NCI-H1105 (cell line): Measurements from ENCODE around the gene RAD51AP2.
"Not testable (repeated sequence)": the region's sequence is repeated elsewhere in the genome, so short reads cannot be mapped to it uniquely, and the experiment has no call there.

Source experiments
- DNase-seq: peaks from one replicate; lab custom pipeline; 2025; lab: John Stamatoyannopoulos, UW

The RAD51AP2 gene

DNA sequence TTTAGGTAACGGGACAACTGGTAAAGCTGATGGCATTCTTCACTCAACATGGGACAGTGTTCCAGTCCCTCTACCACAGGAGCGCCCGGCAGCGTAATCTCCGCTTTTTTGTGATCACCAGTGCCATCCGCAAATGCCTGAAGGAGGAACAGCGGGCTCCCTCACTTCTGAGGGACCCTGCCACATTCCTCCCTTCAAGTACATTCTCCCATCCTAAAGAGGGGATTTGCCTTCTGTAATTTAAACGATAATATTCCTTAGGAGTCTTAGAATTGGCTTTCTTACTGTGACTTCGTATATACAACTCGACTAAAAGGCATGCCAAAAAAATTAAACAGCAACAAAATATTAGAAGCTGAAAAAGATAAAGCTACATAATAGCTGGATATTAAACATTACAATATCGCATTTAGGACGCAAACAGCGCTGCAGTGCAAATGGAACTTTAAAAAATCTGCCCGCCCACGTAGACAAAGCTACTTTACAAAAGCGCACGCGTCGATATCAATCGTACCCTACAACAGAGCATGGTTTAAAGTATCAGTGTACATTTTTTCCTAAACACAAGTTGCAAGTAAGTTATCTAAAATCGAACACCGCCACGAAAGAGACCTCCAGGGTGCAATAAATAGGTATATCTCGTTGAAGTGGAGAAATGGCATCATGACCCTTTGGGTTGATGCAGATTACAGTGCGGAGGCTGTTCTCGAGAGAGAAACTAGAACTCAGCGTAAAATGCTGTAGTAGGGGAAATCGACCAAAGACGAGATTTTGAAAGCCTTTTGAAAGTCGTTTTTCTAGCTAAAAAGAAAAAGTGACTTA is 20.0 kb upstream of the RAD51AP2 start:
- no peak for DNase-seq

DNA sequence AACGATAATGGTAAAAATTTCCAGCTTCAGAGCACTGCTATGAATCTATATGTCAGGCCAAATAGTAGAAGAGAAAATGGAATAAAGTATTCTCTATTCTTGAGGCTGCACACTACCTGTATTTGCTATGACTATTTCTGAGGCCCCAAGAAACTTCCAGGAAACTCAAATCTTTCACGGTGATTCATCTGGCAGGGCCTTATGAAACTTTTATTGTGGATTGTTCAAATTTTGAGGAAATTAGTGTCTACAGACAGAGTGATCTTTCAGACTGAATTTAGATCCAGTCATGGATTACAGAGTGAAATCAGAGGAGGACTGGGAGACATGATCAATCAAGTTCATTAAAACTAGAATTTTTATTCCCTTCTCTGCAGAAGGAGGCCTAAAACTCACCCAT is 18.2 kb upstream of the RAD51AP2 start:
- no peak for DNase-seq

DNA sequence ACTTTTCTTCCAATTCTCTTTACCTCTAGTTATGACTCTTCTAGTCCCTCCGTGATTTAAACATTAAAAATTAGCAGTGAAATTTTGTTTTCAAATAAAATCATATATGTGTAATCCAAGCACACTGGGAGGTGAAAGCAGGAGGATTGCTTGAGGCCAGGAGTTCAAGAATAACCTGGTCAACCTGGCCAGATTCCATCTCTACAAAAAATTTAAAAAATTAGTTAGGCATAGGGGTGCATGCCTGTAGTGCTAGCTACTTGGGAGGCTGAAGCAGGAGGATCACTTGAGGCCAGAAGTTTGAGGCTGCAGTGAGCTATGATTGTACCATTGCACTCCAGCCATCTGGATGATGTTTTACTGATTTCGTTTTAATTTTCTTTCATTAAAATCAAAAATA is 15.3 kb upstream of the RAD51AP2 start:
- DNase-seq = no peak

DNA sequence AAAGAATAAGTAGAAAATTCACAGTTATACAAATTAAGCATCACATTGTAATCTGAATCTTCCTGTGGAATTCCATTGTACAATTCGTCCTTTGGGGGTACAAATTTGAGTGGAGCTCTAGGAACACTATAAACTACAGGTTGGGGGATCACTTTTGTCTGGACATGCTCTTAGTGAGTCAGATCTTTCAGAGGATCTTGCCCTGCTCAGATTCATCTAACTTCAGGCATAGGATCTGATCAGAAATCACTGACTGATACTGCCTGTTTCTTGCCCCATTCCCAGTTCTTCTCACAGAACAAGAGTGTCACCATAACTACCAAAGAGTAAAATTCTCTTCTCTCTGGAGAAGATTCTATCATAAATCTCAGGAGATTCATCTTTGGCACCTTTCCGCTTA is 11.5 kb upstream of the RAD51AP2 start:
- DNase-seq = no peak

DNA sequence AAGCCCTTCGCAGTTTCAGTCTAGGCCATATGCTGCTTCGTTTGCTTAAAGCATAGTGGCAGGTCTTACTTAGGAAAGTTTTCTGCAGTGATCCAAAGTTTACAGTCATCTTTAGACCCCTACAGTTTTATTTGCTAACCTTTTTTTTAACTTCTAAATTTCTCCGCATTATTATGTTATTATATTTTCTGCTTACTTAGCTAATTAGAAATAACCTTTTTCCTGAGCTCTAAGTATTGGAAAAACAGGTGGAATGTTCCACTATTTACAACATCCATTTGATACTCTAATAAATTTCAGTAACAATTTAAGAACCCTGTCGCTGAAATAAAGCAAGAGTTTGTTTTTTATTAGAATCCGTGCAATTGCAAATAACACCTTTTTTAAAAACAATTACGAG is 4.1 kb upstream of the RAD51AP2 start:
- no peak for DNase-seq

DNA sequence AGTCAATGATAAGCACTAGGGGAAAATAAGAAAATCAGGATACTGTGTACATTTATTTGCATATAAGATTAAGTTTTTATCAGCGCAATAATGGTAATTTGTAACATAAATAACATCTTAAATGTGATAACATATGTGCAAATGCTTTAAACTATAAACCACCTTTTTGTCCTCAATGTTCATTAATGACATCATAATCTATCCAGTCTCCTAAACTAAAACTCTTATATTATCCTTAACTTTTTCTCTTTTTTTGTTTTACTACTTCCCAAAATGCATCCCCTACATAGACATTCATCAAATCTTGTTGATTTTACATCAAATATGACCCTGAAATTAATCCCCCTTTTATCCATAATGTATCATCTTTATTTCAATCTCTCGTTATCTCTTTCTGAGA is 3.4 kb upstream of the RAD51AP2 start:
- no peak for DNase-seq

DNA sequence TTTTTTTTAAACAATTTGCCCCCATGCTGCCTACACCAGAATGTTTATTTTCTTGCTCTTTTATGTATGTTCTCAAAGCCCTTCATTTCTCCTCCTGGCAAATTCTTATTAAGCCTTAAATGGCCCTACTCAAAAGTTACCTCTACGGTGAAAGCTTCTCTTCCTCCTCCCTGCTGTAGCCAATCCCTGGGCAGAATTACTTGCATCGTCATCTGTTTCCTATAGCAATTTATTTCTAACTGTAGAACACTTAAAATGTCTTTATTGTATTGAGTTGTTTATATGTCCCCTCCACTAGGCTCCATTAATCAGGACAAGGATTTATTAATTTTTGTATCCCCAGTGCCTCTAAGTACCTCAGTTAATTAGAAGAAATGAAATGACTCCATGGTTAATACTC is 2.5 kb upstream of the RAD51AP2 start:
- no peak for DNase-seq

DNA sequence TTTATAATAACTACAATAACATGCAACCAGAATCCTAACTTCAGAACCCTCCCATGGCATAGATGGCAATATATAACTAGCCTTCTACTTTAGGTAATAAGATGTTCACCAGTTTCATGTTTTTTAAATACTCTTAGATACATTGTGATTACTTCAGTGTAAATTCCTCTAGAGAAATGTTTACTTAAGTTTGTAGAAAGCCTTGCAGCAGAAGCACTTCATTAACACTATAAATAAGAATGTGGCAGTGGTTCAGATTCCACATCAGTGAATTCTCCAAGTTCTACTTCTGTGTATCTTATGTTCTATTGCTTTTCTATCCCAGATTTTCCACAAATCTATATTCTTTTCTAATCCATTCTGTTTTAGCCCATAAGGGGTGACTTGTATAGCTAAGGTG is 1.2 kb upstream of the RAD51AP2 start:
- DNase-seq = no peak

DNA sequence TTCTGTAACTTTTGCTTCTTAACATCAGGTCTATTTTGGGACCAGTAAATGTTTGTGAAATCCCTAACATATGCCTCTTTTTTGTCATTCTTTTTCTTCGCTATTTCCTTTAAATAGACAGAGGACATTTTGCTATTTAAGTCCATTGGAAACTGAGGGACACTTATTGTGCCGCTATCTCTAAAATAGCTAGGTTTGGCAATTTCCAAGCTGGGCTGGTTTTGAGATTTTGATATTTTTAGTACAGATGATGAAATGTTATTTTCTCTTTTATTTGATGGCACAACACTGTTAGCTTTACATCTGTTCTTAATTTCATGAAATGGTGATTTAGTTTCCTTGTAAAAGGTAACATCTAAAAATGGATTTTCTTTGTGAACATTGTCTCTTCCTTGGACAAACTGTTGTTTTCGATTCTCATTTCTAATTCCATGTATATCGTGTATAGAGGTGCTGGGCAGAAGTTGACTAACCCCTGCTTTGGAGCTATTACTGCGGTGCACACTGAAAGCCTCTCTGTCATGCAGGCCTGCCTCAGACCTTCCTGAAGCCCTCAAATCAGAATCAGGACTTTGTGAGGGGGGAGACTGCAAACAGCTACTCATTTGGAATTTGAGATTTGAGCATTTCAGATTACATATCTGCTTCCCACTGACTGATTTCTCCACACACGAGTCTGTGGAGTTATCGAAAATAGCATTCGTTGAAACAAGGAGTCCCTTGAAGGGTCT is 594 bp downstream of the RAD51AP2 start:
- DNase-seq = no peak

DNA sequence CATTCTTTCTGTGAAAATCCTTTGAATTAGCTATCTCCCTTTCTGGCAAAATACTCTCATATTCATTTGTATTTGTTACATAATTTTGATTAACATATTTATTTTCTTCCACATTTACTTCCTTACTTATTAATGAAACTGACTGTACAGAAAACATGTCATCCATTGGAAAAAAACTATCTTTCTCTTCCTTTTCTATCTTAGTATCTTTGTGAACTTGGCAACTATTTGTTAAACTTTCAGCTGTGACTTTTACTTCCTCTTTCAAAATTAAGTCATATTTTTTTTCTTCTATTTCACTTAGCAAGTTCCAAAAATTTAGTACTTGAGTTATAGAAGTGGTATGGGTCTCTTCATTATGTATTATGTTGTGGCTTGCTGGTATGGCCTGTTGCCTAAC is 2.6 kb downstream of the RAD51AP2 start:
- no peak for DNase-seq

DNA sequence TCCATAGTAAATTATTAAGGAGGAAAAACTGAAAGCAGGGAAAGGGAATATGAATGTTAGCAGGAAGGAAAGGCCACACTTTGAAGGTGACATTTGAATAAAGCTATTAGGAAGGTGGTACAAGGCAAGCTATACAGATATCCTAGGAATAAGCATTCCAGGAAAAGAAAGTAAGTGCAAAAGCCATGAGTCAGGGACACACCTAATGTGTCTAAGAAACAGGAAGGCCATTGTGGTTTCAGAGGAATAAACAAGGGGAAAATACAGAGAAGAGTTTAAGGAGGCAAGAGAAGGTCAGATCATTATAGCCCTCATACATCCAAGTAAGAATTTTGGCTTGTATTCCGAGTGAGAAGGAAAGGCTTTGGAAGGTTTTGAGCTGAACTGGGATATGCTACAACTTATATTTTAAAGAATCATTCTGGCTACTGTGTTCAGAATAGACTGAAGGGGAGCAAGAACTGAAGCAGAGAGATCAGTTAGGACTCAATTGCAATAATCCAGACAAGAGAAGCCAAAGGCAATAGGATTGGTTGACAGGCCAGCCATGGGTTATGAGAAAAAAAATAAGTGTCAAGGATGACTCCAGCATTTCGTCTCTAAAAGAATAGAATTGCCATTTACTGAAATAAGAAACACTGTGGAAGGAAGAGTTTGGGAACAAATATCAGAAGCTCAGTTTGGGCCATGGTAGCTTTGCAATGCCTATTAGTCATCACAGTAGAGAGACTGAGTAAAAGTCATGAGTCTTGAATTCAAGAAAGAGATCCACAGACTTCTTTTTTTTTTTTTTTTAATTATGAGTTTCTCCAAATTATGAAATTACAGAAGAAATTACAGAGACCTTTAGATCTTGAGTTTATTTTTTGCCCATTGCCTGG is 11.3 kb downstream of the RAD51AP2 start:
- no peak for DNase-seq

DNA sequence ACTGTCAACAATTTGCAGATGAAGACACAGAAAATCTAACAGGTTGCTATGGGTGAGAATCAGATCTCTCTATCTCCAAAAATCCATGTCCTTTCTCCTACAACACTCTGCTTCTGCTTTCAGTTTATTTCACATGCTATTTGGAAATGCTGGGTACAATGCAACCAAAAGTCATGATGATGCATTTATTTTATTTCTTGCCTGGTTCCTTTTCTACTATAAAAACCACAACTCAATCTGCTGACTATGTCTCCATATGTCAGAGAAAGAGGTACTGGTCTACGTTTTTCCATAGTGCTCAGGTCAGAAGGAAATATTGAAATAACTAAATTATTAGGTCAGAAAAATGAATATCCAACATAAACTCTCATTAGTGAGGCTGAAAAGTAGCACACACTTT is 20.5 kb downstream of the RAD51AP2 start:
- no peak for DNase-seq

DNA sequence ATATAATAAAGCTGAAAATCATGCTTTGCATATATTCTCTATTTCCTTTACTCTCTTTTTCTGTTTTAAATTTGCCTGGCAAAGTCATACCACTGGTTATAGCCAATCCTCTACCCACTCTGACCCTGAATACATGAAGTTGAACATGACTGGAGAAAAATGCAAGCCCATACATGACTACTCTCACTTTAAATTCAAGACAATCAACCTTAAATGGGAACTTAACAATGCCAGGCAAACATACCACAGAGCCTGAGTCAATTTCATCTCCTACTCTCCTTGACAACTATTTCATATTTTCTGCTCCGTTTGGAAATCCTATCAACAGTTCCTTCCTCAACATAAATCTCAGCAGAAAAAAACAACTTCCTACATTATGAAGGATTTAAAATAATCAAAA is 22.6 kb downstream of the RAD51AP2 start:
- DNase-seq = no peak

DNA sequence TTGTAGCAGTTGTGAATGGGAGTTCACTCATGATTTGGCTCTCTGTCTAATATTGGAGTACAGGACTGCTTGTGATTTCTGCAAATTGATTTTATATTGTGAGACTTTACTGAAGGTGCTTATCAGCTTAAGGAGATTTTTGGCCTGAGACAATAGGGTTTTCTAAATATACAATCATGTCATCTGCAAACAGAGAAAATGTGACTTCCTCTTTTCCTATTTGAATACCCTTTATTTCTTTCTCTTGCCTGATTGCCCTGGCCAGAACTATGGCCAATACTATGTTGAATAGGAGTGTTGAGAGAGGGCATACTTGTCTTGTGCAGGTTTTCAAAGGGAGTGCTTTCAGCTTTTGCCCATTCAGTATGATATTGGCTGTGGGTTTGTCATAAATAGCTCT is 28.1 kb downstream of the RAD51AP2 start:
- DNase-seq = not testable (repeated sequence)

DNA sequence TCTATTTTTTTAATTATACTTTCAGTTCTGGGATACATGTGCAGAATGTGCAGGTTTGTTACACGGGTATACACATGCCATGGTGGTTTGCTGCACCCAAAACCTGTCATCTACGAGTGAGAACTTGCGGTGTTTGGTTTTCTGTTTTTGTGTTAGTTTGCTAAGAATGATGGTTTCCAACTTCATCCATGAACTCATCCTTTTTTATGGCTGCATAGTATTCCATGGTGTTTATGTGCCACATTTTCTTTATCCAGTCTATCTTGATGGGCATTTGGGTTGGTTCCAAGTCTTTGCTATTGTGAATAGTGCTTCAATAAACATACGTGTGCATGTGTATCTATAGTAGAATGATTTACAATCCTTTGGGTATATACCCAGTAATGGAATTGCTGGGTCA is 29.6 kb downstream of the RAD51AP2 start:
- not testable (repeated sequence) for DNase-seq

DNA sequence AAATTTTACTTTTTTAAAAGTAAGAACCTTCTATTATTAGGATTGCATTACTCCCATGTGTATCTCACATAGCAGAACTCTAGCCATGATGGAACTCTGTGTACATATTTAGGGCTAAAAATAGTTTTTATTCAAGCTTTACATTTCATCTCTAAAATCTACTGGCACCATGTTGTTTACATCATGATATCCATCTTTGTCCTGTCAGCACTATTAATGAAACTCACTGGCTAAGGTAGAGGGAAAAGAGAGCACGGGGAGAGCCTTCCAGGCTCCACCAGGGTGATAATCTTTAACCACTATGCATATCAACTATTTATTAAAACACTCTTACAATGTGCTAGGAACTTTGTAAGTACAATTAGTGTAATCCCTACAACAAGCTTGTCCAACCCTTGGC is 34.7 kb downstream of the RAD51AP2 start:
- DNase-seq = no peak

DNA sequence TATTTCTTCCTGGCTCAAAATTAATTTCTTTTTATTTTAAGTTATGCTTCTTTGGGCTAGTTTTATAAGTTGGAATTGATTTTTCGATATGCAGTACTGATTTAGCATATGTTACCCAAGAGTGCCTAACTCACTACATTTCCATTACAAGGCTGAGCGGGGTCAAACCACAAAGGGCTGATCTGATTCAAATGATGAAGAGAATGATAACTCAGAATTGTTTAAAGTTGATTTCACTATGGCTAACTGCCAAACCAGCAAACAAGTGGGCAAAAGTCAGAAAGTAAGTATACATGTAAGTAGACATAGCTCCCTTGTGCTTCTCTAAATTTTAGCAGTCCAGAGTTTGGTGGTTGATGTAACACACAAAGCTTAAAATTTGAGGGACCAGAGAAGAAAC is 35.6 kb downstream of the RAD51AP2 start:
- no peak for DNase-seq

DNA sequence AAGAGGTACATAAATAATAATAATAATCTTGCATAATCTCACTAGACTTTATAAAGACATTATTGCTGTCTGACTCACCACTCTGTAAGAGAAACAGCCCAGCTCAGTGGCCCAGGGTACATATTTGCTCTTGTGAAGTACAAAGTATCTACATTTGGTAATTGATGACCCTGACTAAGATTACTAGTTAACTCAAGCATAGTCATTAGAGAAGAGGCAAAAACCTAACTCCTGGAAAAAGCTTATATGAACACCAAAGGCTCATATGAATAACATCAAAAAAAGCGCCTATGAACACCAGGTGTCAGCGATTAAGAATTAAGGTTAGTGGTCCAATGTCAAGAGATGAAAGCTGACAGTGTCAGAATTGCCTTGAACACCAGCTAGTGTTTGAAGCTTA is 38.4 kb downstream of the RAD51AP2 start:
- DNase-seq = no peak

DNA sequence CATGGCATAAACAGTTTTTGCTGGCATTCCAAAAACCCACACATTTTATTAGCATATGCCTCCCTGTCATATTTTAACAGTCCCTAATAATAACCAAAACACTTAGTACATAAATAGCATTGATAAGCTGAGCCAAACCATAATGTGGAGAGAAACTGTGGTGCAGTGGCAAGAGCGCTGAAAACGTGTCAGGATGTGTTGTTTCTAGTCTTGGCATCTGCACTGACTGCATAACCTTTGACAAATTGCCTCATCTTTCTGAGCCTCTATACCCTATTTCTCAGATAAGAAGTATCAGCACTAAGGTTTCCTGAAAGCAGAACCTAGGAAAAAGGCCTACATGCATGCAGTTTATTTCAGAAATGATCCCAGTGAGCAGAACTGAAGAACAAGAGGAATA is 41.4 kb downstream of the RAD51AP2 start:
- no peak for DNase-seq

DNA sequence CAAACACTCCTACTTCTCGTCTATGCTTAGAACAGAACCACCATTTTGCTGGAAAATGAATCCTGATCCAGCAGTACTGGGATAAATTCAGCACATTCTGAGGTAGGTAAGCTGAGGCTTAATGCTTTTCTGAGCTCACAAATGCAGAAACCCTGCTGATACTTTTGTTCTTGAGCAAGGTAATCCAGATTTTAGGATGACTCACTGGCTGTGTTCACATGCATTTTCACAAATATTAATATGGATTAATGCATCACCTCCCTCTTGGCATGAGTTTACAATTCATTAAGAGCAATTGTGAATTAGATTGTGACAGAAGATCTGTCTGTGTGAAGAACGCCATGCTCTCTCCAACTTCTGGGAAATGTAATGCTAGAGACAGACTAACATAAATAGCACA is 42.2 kb downstream of the RAD51AP2 start:
- no peak for DNase-seq

DNA sequence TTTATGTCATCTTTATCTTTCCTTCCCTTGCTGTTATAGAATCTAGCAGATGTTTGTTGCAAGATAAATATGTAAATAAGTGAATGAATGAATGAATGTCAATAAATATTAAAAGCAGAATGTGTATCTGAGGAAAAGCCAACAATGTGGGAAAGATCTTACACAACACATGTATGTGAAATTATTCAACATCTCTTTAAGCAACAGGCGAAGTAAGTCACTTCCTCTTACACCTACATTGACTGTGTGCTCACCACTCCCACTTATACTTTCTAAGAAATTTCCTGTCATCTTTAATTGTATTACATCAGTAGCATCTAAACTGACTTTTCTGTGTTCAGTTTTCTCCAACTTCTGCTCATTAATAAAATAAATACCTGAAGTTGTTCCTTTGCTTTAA is 43.0 kb downstream of the RAD51AP2 start:
- DNase-seq = no peak

DNA sequence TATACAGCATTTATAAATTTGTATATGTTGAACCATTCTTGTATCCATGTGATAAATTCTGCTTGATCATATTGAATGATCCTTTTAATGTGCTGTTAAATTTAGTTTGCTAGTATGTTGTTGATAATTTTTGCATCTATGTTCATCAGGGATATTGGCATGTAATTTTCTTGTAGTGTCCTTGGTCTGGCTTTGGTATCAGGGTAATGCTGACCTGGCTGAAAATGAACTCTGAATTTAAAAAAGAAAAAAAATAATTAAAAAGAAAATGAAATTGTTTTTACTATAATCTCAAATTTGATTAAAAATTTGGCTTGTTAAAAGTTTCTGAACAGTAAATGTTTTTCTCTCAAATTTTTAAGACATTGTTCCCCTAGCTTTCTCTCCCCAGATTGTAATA is 46.3 kb downstream of the RAD51AP2 start:
- no peak for DNase-seq
